OCI-M2 (cell line): ENCODE results near the gene BCAR3.
"Not testable (repeated sequence)": the region's sequence is repeated elsewhere in the genome, so short reads cannot be mapped to it uniquely, and the experiment has no call there.

Experiments
- DNase-seq: peaks from one replicate; lab custom pipeline; 2025; ENCODE audit not compliant: unreplicated experiment; lab: John Stamatoyannopoulos, UW

BCAR3 gene

GRCh38 chr1:93670141-93670540 is 11.5 kb downstream of the BCAR3 start:
- DNase-seq: no peak

DNA sequence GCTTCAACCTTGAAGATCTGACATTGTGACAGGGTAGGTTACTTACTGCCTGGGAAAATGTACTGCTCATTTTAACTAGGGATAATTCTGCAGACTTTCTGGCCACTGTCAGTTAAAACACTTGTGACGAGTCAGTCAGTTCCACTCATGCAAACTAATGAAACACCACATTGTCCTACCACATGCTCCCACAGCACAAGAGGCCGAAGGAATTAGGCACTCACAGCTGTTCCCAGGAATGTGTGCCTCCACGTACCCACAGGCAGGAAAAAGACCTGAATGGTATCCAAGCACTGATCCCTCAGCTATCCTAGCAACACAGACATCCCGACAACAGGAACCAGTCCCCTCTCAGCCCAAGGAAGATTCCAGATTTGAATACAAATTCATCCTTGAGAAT is 12.3 kb downstream of the BCAR3 start:
- no peak for DNase-seq

DNA sequence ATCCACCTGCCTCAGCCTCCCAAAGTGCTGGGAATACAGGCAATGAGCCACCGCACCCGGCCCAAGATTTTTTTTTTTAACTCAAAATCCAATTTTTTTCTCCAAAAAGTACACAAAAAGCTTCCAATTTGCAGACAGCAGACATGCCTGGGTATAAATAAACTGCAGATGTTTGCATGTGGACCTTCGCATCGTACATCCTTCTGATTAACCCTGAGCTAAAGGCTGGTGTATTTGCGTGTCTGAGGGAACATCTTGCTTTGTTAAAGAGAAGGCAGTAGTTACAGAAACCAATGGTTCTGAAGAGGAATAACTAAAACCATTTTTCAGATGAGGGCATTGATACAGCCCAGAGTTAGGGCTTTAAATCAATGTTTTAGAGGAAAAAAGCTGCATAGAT is 12.7 kb downstream of the BCAR3 start:
- no peak for DNase-seq

DNA sequence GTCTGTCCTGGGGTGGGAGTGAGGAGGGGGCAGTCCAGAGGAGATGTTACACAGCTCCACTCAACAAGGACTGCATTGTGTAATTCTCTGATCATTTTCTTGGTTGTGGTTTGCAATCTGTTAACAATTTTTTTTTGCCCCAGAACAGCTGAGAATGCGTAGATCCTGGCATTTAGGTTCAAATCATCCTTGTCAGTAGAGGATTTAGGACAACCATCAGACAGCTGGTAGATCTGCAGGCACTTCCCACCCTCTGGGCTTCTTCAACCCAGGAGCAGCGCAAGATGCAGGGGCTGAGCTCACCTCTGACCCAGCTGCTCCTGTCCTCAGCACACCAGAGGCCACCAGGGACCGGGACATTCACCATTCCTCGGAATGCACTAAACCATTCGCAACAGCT is 13.5 kb downstream of the BCAR3 start:
- no peak for DNase-seq

DNA sequence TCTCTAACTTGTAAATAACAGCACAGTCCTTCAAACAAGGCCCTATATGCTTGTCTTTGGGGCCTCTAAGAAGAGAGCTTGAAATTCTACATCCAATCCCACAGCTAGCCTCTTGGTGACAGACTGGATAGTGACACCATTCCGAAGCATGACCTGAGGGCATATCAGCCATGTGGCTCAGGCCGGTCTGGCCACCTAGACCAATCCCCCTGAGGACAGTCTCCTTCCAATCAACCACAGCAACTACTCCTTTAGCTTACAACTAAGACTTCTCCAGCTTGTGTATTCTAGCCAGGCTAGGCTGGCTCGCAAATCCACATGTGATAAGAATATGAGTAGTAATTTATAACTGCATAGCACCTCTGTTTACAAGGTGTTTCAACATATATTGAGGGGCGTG is 14.0 kb downstream of the BCAR3 start:
- no peak for DNase-seq

GRCh38 chr1:93666613-93667384 is 14.8 kb downstream of the BCAR3 start:
- DNase-seq: no peak

GRCh38 chr1:93665015-93665414 is 16.6 kb downstream of the BCAR3 start:
- no peak for DNase-seq

DNA sequence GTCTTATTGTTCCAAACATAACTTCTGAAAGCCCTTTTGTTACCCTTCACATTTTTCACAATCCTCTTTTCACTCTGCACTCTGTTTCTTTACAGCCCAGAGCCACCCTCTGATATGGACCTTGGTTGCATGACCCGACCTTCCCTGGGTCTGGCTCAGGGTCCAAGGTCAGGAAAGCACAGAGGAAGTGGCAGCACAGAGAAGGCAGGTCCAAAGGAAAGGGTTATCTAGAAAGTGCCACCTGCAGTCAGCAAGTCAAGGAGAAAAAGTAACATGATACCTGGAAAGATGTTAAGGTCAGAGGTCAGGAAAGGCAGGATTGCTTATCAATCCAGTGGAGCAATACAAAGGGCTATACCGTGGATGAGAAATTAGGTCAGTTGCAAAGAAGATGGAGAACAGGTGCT is 18.4 kb downstream of the BCAR3 start:
- DNase-seq: no peak

DNA sequence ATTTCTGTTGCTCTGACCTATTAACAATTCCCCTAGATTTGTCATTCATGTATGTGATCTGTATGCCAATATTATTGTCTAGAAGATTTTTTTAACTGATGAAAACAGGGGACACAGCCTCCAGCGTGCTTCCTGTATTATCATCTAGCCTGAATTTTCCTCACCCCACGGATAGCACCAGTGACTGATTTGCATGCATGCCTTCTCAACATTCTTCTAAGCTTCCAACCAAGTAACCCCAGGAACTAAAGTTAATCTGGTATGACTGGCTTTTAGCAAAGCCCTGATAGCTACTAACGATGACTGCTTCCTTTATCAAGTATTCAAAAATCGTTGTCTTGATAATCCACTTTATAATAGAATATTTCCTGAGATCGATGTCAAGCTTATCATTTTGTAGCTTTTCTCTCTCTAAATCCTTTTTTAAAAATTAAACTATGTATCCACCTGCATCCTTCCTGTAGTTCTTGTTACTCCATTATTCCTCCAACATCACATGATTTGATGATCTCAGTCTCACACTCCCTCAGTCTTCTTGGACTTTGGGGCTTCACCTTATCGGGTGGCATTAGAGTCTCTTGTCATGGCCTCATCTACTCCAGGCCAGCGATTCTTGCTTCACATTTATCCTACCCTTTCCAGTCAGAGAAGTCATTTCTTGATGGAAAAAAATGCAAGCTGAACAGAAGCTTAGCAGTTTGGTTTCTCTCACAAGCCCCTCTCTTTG is 19.0 kb downstream of the BCAR3 start:
- no peak for DNase-seq

- DNase-seq: no peak
Observed at GRCh38 chr1:93661829-93662474, 19.7 kb downstream of the BCAR3 start.

DNA sequence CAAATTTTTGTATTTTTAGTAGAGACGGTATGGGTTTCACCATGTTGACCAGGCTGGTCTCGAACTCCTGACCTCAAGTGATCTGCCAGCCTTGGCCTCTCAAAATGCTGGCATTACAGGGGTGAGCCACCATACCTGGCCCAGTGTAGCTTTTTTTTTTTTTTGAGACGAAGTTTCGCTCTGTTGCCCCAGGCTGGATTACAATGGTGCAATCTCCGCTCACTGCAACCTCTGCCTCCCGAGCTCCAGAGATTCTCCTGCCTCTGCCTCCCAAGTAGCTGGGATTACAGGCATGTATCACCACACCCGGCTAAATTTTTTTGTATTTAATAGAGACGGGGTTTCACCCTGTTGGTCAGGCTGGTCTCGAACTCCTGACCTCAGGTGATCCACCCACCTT is 20.3 kb downstream of the BCAR3 start:
- DNase-seq: not testable (repeated sequence)

DNA sequence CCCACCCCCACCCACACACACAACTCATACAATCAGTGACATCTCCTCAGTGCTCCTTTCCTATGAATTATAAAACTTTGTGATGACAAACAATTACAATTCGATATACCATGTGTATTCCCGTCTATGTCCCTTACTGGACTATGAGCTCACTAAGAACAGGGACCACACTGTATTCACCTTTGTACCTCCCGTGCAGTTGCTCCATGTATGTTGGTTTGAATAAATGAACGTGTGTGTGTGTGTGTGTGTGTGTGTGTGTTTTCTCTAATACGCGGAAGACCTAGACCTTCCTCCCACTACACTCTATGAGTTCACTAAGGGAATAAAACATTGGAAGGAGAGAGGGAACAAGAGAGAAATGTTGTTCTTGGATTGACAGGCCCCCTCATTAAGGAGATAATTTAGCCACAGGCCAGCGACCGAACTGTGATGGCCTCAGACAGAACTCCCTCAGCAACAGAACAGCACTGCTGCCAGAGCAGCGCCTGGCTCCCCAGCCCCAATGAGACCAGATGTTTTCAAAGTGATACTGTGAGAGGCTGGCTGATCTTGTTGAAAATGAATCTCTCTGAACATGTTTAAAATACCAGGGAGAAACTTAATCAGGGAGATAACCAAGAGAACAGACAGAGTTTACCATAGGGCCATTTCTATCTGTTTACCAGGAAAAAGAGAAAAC is 21.7 kb downstream of the BCAR3 start:
- peak; percentile 29 for DNase-seq

DNA sequence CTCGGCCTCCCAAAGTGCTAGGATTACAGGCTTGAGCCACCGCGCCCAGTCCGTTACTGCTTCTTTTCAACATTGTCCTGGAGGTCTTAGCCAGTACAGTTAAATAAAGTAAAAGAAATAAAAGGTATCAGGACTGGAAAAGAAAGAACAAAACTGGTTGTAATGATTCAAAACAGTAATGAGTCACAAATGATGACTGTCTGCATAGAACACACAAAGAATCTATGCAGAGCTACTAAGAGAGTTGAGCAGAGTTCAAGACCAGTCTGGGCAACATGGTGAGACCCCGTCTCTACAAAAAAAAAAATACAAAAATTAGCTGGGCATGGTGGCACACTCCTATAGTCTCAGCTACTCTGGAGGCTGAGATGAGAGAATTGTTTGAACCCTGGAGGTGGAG is 23.4 kb downstream of the BCAR3 start:
- DNase-seq: no peak

DNA sequence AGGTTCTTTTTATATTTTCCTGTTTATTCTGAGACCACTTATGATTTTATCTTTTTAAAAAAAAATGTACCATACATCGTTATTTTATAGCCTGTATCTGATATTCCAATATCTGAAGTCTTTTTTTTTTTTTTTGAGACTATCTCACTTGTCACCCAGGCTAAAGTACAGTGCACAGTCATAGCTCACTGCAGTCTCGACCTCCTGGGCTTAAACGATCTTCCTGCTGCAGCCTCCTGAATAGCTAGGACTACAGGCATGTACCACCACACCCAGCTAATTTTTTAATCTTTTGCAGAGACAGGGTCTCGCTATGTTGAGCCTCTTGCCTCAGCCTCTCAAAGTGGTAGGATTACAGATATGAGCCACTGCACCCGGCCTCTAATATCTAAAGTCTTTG is 25.1 kb downstream of the BCAR3 start:
- DNase-seq: no peak

GRCh38 chr1:93653656-93654055 is 28.0 kb downstream of the BCAR3 start:
- no peak for DNase-seq

DNA sequence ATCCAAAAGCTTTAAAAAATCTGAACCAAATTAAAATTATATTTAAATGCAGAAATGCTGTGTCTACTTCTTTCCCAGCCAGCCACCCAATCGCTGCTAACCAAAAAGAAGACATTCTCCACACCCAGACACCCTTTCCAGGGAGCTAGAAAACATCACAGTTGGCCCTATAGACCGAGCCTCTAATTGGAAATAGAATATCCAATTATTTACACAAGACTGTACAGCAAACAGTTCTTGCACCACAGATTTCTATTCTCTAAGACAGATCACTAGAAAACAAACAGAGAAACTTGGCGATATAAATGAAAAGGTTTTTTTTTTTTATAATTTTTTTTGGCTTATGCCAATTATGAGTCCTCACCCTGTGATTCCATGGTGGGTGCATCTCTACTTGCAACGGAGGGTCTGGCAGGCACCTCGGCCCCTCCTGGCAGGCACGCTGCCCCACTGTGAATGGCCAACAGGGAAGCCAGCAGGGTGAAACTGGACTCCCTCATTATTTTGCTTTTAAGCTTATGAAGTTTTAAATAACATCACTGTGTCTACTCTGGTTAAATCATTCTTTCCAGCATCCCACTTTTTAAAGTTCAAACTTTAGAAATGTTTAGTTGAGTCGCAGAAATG is 29.2 kb downstream of the BCAR3 start:
- DNase-seq: no peak

DNA sequence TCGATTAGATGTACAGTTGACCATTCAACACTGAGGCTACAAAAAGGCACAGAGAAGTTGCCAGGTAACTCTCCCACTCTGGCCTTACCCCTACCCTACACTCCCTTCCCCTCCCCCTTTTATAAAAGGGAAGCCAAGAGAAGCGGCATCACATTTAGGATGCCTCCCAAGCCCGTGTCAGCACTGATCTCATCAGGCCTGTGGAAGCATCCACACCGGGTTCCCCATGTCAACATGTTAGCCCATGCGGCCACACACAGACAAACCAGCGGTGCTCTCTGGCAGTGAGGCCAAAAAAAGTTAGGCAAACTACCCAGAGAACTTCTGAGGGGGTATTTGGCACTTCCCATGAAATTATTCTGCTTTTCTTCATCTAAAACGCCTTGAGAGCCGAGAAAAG is 29.9 kb downstream of the BCAR3 start:
- no peak for DNase-seq

DNA sequence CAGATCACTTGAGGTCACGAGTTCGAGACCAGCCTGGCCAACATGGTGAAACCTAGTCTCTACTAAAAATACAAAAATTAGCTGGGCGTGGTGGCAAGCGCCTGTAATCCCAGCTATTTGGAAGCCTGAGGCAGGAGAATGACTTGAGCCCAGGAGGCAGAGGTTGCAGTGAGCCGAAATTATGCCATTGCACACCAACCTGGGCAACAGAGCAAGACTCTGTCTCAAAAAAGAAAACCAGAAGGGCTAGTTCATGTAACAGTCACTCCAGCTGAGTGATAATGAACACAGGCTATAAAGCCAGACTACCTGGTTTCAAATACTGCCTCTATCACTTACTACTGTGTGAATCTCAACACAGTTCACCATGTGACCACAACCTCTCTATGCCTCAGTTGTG is 31.5 kb downstream of the BCAR3 start:
- not testable (repeated sequence) for DNase-seq

DNA sequence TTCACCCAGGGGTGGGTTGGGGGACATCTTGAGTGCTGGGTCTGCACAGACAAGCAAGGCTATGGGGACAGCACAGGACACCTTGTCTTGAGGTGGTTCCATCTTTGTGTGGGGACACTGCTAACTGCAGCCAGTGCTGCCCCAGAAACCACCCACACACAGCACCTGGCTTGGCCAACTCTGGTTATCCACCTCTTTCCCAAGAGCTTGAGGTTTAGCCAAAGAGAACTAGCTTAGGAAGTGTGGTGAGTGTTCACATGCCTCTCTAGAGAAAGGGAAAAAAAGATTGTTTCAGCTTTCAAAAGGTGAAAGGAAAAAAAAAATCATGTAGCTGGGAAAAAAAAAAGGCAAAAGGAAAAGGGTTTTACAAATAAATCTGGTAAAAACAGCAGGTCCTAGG is 32.4 kb downstream of the BCAR3 start:
- DNase-seq: no peak

DNA sequence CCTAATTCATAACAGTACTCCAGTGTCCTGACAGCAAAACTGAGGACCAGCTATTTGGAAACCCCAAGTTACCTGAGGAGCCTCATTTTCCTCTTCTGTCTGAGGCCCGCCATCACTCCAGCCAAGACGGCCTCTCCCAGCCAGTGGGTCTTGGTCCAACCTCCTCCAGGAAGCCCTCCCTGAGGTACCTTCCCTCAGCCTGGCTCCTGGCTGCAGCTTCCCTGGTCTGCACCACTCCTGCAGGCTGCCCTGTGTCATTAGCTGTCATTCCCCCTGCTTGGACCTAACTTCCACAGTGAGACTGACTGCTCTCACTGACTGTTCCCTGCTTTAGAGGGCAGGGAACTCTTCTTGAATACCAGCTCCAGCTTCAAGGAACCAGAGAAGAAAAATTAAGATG is 33.0 kb downstream of the BCAR3 start:
- no peak for DNase-seq

DNA sequence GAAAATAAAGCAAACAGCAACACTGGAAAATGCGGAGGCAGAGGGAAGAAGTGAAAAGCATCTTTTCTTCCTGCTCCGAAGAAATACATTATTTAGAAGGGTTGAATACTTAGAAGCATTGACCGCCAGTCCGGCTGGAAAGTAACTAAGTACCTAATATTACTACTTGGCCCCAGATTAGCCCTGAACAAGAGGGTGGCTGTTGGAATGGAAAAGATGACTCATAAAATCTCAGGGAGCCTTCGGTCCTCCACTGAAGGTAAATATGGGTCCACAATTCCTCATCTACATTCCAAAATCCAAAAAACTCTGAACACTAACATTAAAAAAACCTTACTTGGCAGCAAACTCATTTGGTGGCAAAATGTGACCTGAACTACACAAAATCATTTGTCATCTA is 40.1 kb downstream of the BCAR3 start:
- DNase-seq: no peak
